Activated T-cell treated with anti-CD3 and anti-CD28 coated beads for 48 hours (primary cell): ENCODE measurements around the gene SEC31A.
"Not testable (repeated sequence)": the region's sequence is repeated elsewhere in the genome, so short reads cannot be mapped to it uniquely, and the experiment has no call there.

Experiments
- DNase-seq: peaks from one replicate; pipeline ENCODE4 v3.0.0-alpha.2; 2020; ENCODE audit warnings: low read depth

Gene SEC31A

DNA sequence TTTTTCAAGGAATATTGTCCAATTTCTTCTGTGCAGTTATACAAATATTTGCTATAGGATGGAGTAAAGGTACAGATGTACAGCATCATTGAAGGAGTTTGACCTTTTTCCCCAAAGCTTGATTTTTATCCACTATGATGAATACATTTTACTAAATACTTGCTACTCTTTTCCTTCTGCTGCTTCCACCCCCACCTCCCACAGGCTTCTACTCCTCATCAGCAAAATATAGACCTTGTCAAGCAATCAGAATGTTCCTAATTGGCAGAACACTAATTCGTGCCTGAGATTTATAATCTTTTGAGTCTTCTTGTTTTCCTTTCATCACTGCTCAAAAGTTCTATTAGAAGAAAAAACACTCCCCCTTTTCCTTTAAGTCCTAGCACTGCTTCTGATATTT, 5.8 kb upstream of the SEC31A start:
- DNase-seq, result no peak

DNA sequence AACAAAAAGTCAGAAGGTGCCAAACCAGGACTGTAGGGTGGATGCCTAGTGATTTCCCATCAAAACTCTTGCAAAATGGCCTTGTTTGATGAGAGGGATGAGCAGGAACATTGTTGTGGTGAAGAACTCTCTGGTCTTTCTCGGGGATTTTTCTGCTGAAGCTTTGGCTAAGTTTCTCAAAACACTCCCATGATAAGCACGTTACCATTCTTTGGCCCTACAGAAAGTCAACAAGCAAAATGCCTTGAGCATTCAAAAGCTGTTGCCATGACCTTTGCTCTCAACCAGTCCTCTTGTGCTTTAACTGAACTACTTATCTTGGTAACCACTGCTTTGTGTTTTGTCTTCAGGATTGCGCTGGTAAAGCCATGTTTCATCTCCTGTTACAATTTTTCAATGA, 3.0 kb upstream of the SEC31A start:
- no peak for DNase-seq

- no peak for DNase-seq
Measured at GRCh38 chr4:82892467-82892802, 1.5 kb upstream of the SEC31A start.

DNA sequence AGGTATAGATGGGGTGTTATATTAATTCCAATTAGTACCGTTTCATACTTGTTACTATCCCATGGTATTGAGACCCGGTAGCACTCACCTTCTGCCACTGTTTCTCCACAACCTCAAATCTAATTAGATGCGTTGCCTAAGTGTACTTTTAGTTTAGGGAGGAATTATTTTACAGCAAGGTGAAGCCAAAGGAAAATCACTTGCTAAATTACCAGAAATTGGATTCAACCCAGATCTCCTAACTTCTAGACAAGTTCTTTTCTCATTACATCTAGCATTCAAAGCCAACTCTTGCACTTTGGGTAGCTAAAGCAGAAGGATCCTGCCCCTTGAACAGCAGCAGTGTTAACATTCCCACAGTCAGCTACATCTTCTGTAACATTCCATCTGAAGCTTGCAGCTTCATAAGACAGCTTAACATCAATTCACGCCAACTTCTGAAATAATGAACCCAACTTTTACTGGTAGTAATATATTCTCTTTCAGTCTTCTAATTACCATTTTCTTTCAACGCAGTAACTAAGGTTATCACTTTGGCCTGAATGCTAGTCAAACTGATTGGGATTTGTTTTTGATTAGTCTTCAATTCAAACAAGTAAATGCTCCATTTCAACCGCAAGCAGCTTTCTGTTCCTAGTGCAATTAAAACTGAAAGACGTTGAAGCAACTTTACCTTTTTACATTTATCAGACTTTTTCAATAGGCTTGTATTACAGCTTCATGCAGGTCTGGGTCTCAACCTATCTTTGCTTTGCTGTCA, 934 bp upstream of the SEC31A start:
- no peak for DNase-seq

- no peak for DNase-seq
Measured at GRCh38 chr4:82890528-82890900, 439 bp downstream of the SEC31A start.

DNA sequence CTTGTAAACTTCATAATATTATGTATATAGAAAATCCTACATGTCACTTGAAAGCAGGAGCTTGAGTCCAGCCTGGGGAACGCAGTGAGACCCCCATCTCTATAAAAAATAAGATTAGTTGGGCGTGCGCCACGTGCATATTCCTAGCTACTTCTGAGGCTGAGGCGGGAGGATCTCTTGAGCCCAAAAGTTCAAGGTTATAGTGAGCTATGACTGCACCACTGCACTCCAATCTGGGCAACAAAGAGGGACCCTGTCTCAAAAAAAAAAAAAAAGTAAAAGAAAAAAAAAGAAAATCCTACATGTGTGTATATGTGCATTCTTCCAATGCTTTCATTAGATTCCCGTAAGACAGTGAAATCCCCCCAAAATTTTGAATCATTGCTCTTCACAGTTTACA, 1.7 kb downstream of the SEC31A start:
- DNase-seq, result no peak

GRCh38 chr4:82886147-82886942, 4.6 kb downstream of the SEC31A start:
- DNase-seq, result no peak

GRCh38 chr4:82885410-82885809, 5.5 kb downstream of the SEC31A start:
- DNase-seq, result no peak

GRCh38 chr4:82868572-82868971, 22.4 kb downstream of the SEC31A start:
- no peak for DNase-seq

GRCh38 chr4:82866706-82867385, 24.1 kb downstream of the SEC31A start:
- no peak for DNase-seq

- not testable (repeated sequence) for DNase-seq
Measured at GRCh38 chr4:82866033-82866432, 24.9 kb downstream of the SEC31A start.

DNA sequence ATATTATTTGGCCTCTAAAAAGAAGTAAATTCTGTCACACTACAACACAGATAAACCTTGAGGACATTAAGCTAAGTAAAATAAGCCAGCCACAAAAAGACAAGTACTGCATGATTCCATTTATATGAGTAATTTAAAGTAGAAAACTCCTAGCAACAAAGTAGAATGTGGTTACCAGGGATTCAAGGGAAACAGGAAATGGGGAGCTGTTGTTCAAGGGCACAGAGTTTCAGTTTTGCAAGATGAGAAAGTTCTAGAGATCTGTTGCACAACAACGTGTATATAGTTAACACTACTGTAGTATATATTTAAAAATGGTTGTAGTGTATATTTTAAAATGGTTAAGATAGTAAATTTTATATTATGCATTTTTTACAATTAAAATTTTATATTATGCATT, 25.4 kb downstream of the SEC31A start:
- no peak for DNase-seq

DNA sequence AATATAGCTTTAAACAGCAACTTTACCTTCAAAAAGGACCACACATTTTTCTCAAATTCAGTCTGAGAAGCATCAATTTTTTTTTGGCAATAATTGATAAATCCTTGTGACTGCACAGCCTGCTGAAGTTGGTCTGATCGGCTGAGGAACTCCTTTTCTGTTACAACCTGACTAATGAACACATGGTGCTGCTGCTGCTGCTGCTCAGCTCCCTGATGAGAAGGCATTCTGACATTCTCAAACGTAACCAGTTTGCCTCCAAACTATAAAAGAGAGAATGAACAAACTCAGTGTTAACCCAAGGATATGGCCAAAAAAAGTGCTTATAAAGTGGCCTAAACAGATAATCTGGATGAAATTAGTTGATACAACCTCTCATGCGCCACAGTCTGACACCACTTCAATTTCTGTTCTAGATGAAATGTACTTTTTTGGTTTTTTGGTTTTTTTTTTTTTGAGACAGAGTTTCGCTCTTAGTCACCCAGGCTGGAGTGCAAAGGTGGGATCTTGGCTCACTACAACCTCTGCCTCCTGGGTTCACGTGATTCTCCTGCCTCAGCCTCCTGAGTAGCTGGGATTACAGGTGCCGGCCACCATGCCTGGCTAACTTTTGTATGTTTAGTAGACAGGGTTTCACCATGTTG, 26.5 kb downstream of the SEC31A start:
- no peak for DNase-seq

DNA sequence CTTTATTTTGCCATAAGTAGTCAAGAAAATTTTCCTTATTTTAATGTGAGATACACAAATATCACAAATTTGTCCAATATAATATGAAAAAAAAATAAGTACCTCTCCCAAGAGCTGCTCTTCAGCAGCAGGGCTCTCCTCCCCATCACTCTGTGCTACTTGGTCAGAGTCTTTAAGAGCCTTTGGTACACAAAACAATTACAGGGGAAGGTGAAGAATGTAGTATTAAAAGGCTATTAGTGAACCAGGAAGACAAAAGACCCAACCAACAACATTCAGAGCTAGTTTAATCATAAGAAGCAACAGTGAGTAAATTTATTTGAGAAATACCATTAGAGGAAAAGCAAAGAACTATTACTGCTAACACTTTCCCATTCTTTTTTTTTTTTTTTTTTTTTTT, 29.4 kb downstream of the SEC31A start:
- DNase-seq, result no peak

GRCh38 chr4:82860487-82860886, 30.5 kb downstream of the SEC31A start:
- DNase-seq, result not testable (repeated sequence)

DNA sequence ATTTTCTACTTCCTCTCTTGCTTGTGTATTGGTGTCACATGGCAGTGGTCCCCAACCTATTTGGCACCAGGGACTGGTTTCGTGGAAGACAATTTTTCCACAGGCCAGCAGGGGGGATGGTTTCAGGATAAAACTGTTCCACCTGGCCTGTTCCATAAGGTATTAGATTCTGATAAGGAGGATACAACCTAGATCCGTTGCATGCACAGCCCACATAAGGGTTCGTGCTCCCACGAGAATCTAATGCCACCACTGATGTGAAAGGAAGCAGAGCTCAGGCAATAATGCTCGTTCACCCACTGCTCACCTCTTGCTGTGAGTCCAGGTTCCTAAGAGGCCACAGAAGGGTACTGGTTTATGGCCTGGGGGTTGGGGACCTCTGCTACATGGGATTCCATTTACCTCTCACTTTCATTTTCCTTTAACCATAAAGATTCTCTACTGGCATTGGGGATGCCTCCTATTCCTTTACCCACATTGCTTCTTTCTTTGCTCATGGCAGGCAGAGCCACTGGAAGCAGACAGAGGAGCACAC, 38.1 kb downstream of the SEC31A start:
- DNase-seq, result no peak

- no peak for DNase-seq
Measured at GRCh38 chr4:82851885-82852750, 38.8 kb downstream of the SEC31A start.

DNA sequence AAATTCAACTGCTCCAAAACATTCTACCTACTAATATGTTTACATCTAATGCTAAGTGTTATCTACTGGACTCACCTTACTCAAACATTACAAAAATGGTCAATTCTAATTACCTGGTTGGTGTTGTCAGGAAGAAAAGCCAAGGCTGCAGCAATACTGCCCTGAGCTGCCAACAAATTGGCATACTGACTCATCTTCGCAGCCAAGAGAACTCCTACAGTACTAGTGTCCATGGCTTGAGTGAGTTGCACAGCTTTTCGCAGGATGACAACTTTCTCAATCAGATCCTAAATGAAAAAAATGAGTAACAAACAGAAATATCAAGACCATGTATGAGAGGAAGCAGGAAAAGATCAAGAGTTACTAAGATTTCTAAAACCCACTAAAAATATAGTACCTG, 39.6 kb downstream of the SEC31A start:
- DNase-seq, result no peak

GRCh38 chr4:82850684-82851083, 40.3 kb downstream of the SEC31A start:
- no peak for DNase-seq

GRCh38 chr4:82848706-82849105, 42.2 kb downstream of the SEC31A start:
- DNase-seq, result no peak

DNA sequence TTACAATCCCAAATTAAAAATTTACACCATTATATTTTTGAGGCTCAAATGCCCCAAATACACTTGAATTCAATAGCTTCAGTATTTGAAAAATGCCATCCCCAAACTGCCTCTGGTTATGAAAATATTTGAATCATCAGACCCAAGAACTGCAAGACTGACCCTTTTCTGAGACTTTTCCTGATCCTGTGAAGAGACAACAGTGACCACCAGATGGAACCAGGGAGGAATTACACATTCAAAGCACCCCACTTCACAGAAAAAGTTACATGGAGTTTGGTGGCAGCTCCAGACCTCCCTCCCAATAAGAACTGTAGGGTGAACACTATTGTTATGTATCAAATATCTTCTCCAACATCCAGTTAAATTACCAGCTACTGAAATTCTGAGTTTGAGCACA, 48.4 kb downstream of the SEC31A start:
- no peak for DNase-seq
